ENCODE measurements around the gene TSPAN14.
"Not testable (repeated sequence)": the region's sequence is repeated elsewhere in the genome, so short reads cannot be mapped to it uniquely, and the experiment has no call there.

TSPAN14 gene

GRCh38 chr10:80540981-80541750 is 87.1 kb downstream of the TSPAN14 start:
- no peak overlapping the region for H3K27ac ChIP-seq
- TF ChIP-seq CTCF (conservative IDR thresholded peaks at IDR 0.05) = no peak

DNA sequence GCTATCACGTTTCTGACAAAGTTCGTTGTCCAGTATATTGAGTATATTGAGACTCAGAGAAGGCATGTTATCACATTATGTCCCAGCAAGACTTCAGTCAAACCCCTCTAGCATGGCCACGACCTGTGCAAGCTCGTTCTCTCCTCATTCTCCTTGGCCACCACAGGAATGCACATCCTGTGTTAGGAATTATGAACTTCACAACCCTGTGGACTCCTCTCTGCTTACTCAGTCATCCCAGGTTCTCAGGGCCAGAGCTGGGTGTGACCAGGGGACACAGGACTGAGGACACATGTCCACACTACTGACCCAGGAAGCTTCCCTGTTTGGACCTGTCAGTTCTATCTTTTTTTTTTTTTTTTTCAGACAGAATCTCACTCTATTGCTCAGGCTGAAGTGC is 87.9 kb downstream of the TSPAN14 start:
- H3K27ac ChIP-seq = no peak overlapping the region
- no peak for TF ChIP-seq CTCF (conservative IDR thresholded peaks at IDR 0.05)

DNA sequence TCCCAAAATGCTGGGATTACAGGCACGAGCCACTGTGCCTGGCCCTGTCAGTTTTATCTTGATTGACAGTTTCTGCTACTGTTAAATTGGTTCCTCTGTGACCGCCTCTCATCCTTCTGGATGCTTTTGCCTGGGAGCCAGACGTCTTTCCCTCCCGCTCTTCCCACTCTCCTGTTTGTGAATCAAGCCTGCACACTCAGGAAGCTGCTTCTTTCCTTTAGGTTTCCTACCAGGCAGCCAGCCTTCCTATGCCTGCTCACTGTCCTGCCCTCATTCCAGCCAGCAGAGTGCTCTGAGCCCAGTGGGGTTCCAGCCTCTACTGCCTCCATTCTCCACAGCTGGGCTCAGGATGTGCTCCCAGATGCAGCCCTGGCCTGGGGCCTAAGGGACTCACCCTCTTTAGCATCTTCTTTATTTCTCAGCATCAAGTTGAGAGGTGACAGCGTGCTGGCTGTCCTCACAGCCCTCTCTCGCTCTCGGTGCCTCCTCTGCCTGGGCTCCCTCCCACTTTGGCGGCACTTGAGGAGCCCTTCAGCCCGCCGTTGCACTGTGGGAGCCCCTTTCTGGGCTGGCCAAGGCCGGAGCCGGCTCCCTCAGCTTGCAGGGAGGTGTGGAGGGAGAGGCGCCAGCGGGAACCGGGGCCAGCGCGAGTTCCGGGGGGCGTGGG is 88.7 kb downstream of the TSPAN14 start:
- H3K27ac ChIP-seq = no peak overlapping the region
- TF ChIP-seq CTCF (conservative IDR thresholded peaks at IDR 0.05) = no peak

- H3K27ac ChIP-seq = not testable (repeated sequence)
Measured at GRCh38 chr10:80543319-80543672, 89.2 kb downstream of the TSPAN14 start.

DNA sequence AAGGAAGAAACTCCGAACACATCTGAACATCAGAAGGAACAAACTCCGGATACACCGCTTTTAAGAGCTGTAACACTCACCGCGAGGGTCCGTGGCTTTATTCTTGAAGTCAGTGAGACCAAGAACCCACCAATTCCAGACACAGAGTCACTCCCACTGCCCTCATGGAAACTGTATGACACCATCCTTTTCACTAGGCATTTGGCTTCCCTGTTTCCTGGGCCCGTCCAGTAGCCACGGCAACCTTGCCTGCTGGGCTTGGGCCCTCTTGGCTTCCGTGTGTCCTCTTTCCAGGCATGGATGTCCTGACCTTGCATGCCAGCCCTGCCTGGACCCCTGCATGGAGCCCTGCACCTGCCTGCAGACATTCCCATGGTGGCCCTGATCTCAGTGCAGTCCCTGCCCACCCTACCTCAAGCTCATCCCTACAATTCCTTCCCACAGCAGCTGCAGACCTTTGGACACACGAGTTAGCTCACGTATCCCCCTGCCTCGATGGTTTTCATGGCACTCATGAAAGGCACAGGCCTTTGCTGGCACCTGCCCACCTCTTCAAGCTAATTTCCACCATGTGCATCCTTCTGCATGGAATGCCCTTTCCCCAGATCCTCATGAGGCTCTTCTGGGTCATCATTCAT is 90.3 kb downstream of the TSPAN14 start:
- no peak overlapping the region for H3K27ac ChIP-seq
- TF ChIP-seq CTCF (conservative IDR thresholded peaks at IDR 0.05) = no peak

- TF ChIP-seq CTCF (conservative IDR thresholded peaks at IDR 0.05) = no peak
- no peak overlapping the region for H3K27ac ChIP-seq
Measured at GRCh38 chr10:80545258-80545881, 91.3 kb downstream of the TSPAN14 start.

DNA sequence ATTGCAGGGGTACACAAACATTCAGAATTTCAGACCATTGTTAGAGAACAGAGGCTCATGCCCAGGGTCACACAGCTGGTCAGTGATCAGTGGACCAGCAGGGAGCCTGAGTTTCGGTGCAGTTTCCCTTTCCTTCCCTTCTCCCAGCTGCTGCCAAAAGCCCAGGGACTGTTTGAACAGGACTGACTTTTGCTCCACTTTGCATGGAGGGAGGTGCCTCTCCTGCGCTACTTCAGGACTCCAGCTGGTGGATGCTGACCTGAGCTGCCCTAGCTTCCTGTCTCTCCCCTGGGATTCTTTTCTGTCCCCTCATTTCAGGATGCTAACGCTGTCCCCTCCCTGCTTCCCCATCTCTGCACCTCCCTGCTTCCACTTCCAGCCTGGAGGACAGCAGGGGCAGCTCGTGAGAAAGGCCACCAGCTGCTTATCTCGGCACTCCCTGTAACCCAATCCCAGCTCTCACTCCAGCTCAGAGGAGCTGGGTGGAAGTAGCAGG is 98.1 kb downstream of the TSPAN14 start:
- H3K27ac ChIP-seq = no peak overlapping the region
- no peak for TF ChIP-seq CTCF (conservative IDR thresholded peaks at IDR 0.05)

Measured in VCaP (cell line).